KOPT-K1 (cell line): ENCODE data around the gene NDUFA3.

Experiments
- H3K27ac ChIP-seq: fragments of 200-600 bp; sonication (generic); 2 replicates; pipeline ENCODE4 v1.5.1; 2016; ENCODE audit warnings: antibody characterized with exemption, mild to moderate bottlenecking, low read depth, low read length; ENCODE audit not compliant: poor library complexity, severe bottlenecking
- H3K36me3 ChIP-seq: fragments of 200-600 bp; sonication (generic); 2 replicates; pipeline ENCODE4 v1.5.1; 2017; ENCODE audit warnings: antibody characterized with exemption, mild to moderate bottlenecking, low read length, moderate library complexity; ENCODE audit not compliant: insufficient read depth
- H3K9me3 ChIP-seq: fragments of 200-600 bp; sonication (generic); 2 replicates; pipeline ENCODE4 v1.5.1; 2017; ENCODE audit warnings: antibody characterized with exemption, low read length, mild to moderate bottlenecking; ENCODE audit not compliant: insufficient read depth, poor library complexity, severe bottlenecking

The NDUFA3 gene

DNA sequence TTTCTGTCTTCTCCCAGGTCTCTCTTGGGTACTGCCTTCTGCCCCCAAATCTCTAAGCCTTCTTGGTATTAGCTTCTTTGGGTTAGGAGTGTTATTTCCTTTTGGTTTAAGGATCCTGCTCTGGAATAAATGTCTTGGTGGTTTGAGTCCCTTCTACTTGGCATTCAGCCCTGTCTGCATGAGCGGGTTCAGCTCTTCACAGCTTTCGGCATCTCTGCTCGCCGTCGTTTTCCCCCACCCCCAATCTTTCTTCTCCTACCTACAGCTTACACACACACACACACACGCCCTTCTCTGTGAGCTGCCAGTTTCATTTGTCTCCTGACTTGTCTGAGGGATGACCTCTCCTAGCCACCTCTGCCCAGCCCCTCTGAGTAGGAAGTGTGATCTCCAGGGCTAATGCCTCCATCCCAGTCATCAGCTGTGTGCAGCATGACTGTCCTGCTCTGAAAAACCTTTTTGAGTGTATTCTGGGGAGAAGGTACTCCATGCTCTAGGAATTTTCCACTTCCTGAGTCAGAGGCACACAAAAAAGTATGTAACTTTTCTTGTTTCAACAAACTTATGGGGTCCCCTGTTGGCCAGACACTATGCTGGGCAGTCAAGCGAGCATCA is 39.6 kb downstream of the NDUFA3 start:
- H3K9me3 ChIP-seq, result no peaks in the 10 kb centered on the region
- H3K27ac ChIP-seq, result no peak overlapping the region
- peaks cover 85% of the 10 kb centered on the region for H3K36me3 ChIP-seq

DNA sequence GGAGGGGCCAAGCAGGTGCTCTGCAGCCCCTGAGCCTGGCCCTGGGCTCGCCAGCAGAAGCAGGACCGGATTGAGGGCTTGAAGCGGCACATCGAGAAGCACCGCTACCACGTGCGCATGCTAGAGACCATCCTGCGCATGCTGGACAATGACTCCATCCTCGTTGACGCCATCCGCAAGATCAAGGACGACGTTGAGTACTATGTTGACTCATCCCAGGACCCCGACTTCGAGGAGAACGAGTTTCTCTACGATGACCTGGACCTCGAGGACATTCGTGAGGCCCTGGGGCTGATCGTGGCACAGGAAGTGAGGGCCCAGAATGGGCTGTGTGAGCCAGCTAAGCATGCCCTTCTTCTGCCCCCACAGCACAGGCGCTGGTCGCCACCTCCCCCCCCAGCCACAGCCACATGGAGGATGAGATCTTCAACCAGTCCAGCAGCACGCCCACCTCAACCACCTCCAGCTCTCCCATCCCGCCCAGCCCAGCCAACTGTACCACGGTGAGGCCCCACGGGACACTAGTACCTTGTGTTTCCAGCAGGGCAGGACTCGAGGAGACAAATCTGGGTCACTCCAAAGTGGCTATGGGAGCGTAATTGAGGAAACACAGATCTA is 43.0 kb downstream of the NDUFA3 start:
- Histone ChIP-seq H3K9me3 (no peaks in the 10 kb centered on the region), H3K27ac (no peak overlapping the region), H3K36me3 (peaks cover 100% of the 10 kb centered on the region)

- H3K36me3 ChIP-seq, result peaks cover 100% of the 10 kb centered on the region
- H3K27ac ChIP-seq, result no peak overlapping the region
- no peaks in the 10 kb centered on the region for H3K9me3 ChIP-seq
Measured at GRCh38 chr19:54147676-54148075, 45.0 kb downstream of the NDUFA3 start.

- no peaks in the 10 kb centered on the region for H3K9me3 ChIP-seq
- peaks cover 100% of the 10 kb centered on the region for H3K36me3 ChIP-seq
- no peak overlapping the region for H3K27ac ChIP-seq
Measured at GRCh38 chr19:54148158-54148557, 45.5 kb downstream of the NDUFA3 start.

- Histone ChIP-seq H3K9me3 (no peaks in the 10 kb centered on the region), H3K36me3 (peaks cover 100% of the 10 kb centered on the region), H3K27ac (no peak overlapping the region)
Measured at GRCh38 chr19:54149021-54149812, 46.6 kb downstream of the NDUFA3 start.

- peaks cover 97% of the 10 kb centered on the region for H3K36me3 ChIP-seq
- no peaks in the 10 kb centered on the region for H3K9me3 ChIP-seq
- no peak overlapping the region for H3K27ac ChIP-seq
Measured at GRCh38 chr19:54151362-54152035, 48.8 kb downstream of the NDUFA3 start.

GRCh38 chr19:54152267-54152666 is 49.6 kb downstream of the NDUFA3 start:
- Histone ChIP-seq H3K36me3 (peaks cover 97% of the 10 kb centered on the region), H3K27ac (no peak overlapping the region), H3K9me3 (no peaks in the 10 kb centered on the region)

- Histone ChIP-seq H3K27ac (peak overlapping the region; percentile 76), H3K9me3 (no peaks in the 10 kb centered on the region), H3K36me3 (peaks cover 97% of the 10 kb centered on the region)
Measured at GRCh38 chr19:54152878-54153524, 50.3 kb downstream of the NDUFA3 start.

DNA sequence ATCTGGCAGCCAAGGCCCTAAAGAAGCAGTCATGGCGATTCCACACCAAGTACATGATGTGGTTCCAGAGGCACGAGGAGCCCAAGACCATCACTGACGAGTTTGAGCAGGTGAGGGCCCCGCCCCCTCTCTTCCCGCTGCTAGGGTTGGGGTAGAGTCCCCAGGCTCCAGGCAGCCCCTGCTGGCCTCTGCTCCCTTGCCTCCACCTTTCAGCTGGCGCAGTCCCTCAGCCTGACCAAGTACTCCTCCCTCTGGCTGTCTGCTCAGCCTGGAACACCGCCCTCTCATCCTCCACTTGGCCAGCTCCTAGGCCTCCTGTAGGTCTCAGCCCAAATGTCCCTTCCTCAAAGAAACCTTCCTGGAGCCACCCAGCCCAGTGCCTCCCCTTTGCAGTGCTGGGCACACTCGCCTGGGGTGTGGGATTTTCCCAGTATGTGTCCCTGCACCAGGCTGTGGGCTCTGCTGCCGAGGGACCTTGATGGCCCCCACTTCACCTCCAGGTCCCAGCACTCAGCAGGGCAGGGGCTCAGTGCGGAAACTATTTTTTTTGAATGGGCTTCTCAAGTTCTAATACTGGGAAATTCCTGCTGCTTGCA is 51.2 kb downstream of the NDUFA3 start:
- peak overlapping the region; percentile 76 for H3K27ac ChIP-seq
- H3K36me3 ChIP-seq, result peaks cover 92% of the 10 kb centered on the region
- no peaks in the 10 kb centered on the region for H3K9me3 ChIP-seq

- H3K27ac ChIP-seq, result peak overlapping the region; percentile 76
- H3K36me3 ChIP-seq, result peaks cover 83% of the 10 kb centered on the region
Measured at GRCh38 chr19:54154603-54155345, 52.1 kb downstream of the NDUFA3 start.

DNA sequence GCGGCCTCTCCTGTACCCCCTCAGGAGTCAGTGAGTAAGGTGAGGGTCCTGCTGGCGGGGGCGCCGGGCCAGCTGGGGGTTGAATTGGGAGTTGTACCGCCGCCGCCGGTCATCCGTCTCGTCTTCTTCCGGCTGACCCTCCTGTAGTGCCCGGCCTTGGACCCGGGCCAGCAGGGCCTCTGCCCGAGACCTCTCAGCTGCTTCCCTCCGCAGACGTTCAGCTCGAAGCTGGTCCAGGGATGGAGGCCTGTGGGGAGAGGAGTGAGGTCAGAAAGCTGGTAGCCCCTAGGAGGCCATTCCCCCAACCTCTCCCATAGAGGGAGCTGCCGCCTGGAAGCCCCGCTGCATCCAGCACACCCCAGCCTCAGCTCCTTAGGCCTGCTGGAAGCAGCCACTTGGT is 53.0 kb downstream of the NDUFA3 start:
- peaks cover 74% of the 10 kb centered on the region for H3K36me3 ChIP-seq
- peak overlapping the region; percentile 76 for H3K27ac ChIP-seq
- no peaks in the 10 kb centered on the region for H3K9me3 ChIP-seq

More at GRCh38 chr19:54154603-54155345, 52.1 kb downstream of the NDUFA3 start:
- H3K9me3 ChIP-seq, result no peaks in the 10 kb centered on the region

DNA sequence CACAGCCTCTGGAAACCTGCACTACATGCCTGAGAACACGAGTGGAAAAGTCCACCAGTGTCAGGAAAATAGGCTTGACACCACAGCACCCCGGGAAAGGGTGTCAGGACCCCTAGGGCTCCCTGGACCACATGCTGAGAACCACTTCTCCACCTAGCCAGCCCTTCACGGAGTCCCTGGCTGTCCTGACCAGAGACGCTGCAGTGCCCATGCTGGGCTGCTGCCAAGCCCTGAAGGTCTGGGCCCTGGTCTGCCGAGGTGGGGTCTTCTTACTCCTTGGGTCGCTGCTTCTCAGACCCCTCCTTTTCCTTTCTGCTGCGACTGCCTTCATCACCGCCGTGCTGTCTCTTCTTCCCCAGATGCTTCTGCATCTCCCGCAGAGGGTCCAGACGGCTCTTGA is 53.8 kb downstream of the NDUFA3 start:
- H3K9me3 ChIP-seq, result no peaks in the 10 kb centered on the region
- peaks cover 66% of the 10 kb centered on the region for H3K36me3 ChIP-seq
- H3K27ac ChIP-seq, result peak overlapping the region; percentile 76

GRCh38 chr19:54156953-54157352 is 54.3 kb downstream of the NDUFA3 start:
- Histone ChIP-seq H3K36me3 (peaks cover 61% of the 10 kb centered on the region), H3K27ac (peak overlapping the region; percentile 76), H3K9me3 (no peaks in the 10 kb centered on the region)
